SK-N-SH (cell line): ENCODE results near the gene HSPA12A. TPM values are rescaled to one million over a fixed set of nuclear protein-coding genes. Genes with fewer than 3 reads are reported as not detected.

Experiments
- CTCF ChIA-PET: fragments of 300-600, 350-600 bp; formaldehyde crosslinking; extraction: SDS; loops from one replicate; lab custom pipeline; 2021; lab: Yijun Ruan, JAX
- POLR2A ChIA-PET: fragments of 350-600 bp; sonication (Branson Sonifier 250); formaldehyde crosslinking; extraction: SDS; loops from one replicate; lab custom pipeline; 2020; ENCODE audit warnings: antibody characterized with exemption, inconsistent platforms; lab: Yijun Ruan, JAX
- DNase-seq: peaks from one replicate; pipeline ENCODE4 v3.0.0; 2012
- H2AFZ ChIP-seq: fragments of 200-600 bp; sonication (generic); 2 replicates; pipeline ENCODE4 v1.8.1; 2016; ENCODE audit warnings: antibody characterized with exemption, mild to moderate bottlenecking, low read depth
- H3F3A ChIP-seq: fragments of 200-600 bp; sonication (generic); replicated peaks from 2 replicates; pipeline ENCODE3; 2016; ENCODE audit warnings: antibody characterized with exemption, mild to moderate bottlenecking; ENCODE audit not compliant: insufficient read depth
- H3K27ac ChIP-seq, 2 experiments: fragments of 200-500 bp in 1 of 2; fragments of 200-600 bp in 1 of 2; sonication (Bioruptor generic) in 1 of 2; sonication (generic), shearing (Covaris generic) in 1 of 2; 2 replicates each; pipeline versions ENCODE4 v1.5.1 to v1.6.1; 2014 to 2016; ENCODE audit warnings: low read depth in 2 of 2, inconsistent platforms in 1 of 2, low read length in 1 of 2, mild to moderate bottlenecking in 1 of 2, mixed read lengths in 1 of 2
- H3K27me3 ChIP-seq: fragments of 200-600 bp; sonication (generic), shearing (Covaris generic); 2 replicates; pipeline ENCODE4 v1.6.1; 2016; ENCODE audit warnings: mixed run types; ENCODE audit not compliant: insufficient read depth
- H3K36me3 ChIP-seq, 2 experiments: fragments of 200-500 bp in 1 of 2; fragments of 200-600 bp in 1 of 2; sonication (Bioruptor generic) in 1 of 2; sonication (generic) in 1 of 2; replicated peaks in 1 of 2; 2 replicates each; pipeline versions ENCODE3 to v1.5.1; 2014 to 2016; ENCODE audit warnings: low read length in 1 of 2, mild to moderate bottlenecking in 1 of 2; ENCODE audit not compliant: insufficient read depth in 2 of 2, control insufficient read depth in 1 of 2
- H3K4me1 ChIP-seq, 2 experiments: fragments of 200-500 bp in 1 of 2; fragments of 200-600 bp in 1 of 2; sonication (Bioruptor generic) in 1 of 2; sonication (generic), shearing (Covaris generic) in 1 of 2; 2 replicates each; pipeline versions ENCODE4 v1.5.1 to v1.6.1; 2014 to 2016; ENCODE audit warnings: low read depth in 1 of 2, low read length in 1 of 2, mixed run types in 1 of 2; ENCODE audit not compliant: insufficient read depth in 2 of 2, control insufficient read depth in 1 of 2
- H3K4me2 ChIP-seq: fragments of 200-600 bp; sonication (generic), shearing (Covaris generic); 2 replicates; pipeline ENCODE4 v1.6.1; 2017; ENCODE audit warnings: mixed run types
- H3K4me3 ChIP-seq, 2 experiments: fragments of 200-500 bp in 1 of 2; fragments of 200-600 bp in 1 of 2; sonication (Bioruptor generic) in 1 of 2; sonication (generic), shearing (Covaris generic) in 1 of 2; 2 replicates each; pipeline versions ENCODE4 v1.5.1 to v1.8.1; 2014 to 2016; ENCODE audit warnings: low read depth in 2 of 2, inconsistent platforms in 1 of 2, low read length in 1 of 2, mild to moderate bottlenecking in 1 of 2, mixed read lengths in 1 of 2, moderate library complexity in 1 of 2
- H3K79me2 ChIP-seq: fragments of 200-600 bp; sonication (generic); 2 replicates; pipeline ENCODE4 v1.8.1; 2017; ENCODE audit warnings: mild to moderate bottlenecking; ENCODE audit not compliant: insufficient read depth
- H3K9ac ChIP-seq: fragments of 200-600 bp; sonication (generic); 2 replicates; pipeline ENCODE4 v1.6.1; 2017; ENCODE audit warnings: mixed run types
- H3K9me2 ChIP-seq: fragments of 200-600 bp; sonication (generic); 2 replicates; pipeline ENCODE4 v1.6.1; 2017; ENCODE audit warnings: mixed run types
- H3K9me3 ChIP-seq: fragments of 200-600 bp; sonication (generic); 2 replicates; pipeline ENCODE4 v1.6.1; 2017; ENCODE audit warnings: mixed run types, mild to moderate bottlenecking, moderate library complexity
- H4K20me1 ChIP-seq: fragments of 200-600 bp; sonication (generic); 2 replicates; pipeline ENCODE4 v1.6.1; 2017; ENCODE audit warnings: mild to moderate bottlenecking, mixed run types; ENCODE audit not compliant: insufficient read depth
- EP300 ChIP-seq, 2 experiments: IDR thresholded peaks; 2 replicates each; pipeline versions ENCODE4 v1.4.0 to v1.6.1; 2012; ENCODE audit warnings: borderline replicate concordance in 1 of 2, low read depth in 1 of 2, low read length in 1 of 2
- EZH2phosphoT487 ChIP-seq: fragments of 200-600 bp; sonication (generic); IDR thresholded peaks from 2 replicates; pipeline ENCODE4 v1.6.1; 2017; ENCODE audit warnings: low read depth, mixed run types, mild to moderate bottlenecking, antibody characterized with exemption, moderate library complexity, borderline replicate concordance
- FOSL2 ChIP-seq: IDR thresholded peaks from 2 replicates; pipeline ENCODE4 v1.4.0; 2012; ENCODE audit warnings: low read depth, mild to moderate bottlenecking, moderate library complexity, borderline replicate concordance
- GATA2 ChIP-seq: sonication (generic); formaldehyde crosslinking; IDR thresholded peaks from 2 replicates; pipeline ENCODE4 v1.5.0; 2020; ENCODE audit warnings: mild to moderate bottlenecking, missing genetic modification reagents
- JUND ChIP-seq: IDR thresholded peaks from 2 replicates; pipeline ENCODE4 v1.4.0; 2012
- MXI1 ChIP-seq: IDR thresholded peaks from 2 replicates; pipeline ENCODE4 v1.6.1; 2012; ENCODE audit warnings: mild to moderate bottlenecking, low read depth, low read length, improper control_type of control experiment
- POLR2AphosphoS5 ChIP-seq: IDR thresholded peaks from 2 replicates; pipeline ENCODE4 v1.6.1; 2012; ENCODE audit warnings: low read depth, low read length
- RCOR1 ChIP-seq: fragments of 150-350 bp; IDR thresholded peaks from 2 replicates; pipeline ENCODE4 v1.6.1; 2017; ENCODE audit warnings: antibody characterized with exemption, low read length
- RFX5 ChIP-seq: IDR thresholded peaks from 2 replicates; pipeline ENCODE4 v1.6.1; 2012; ENCODE audit warnings: mild to moderate bottlenecking, improper control_type of control experiment, low read length
- RXRA ChIP-seq: IDR thresholded peaks from 2 replicates; pipeline ENCODE4 v1.4.0; 2012; ENCODE audit warnings: low read depth, mild to moderate bottlenecking, borderline replicate concordance
- TAF1 ChIP-seq: IDR thresholded peaks from 2 replicates; pipeline ENCODE4 v1.6.1; 2012; ENCODE audit warnings: low read depth, mild to moderate bottlenecking, low read length, moderate library complexity, borderline replicate concordance
- TCF12 ChIP-seq: IDR thresholded peaks from 2 replicates; pipeline ENCODE4 v1.4.0; 2012
- WGBS: methylation state at CpG from one replicate; pipeline ENCODE4 v1.1.6; 2017; ENCODE audit warnings: low lambda C conversion rate; 5-methylcytosine and 5-hydroxymethylcytosine counted together
- polyA plus RNA-seq, 3 experiments: library from polyadenylated mRNA; depleted of rRNA; stranded (reverse); fragments of >200 nt; gene quantifications; 2 replicates each; pipeline ENCODE4 v1.2.3, GENCODE V29; 2012
- TF ChIP-seq, protein P1 (sequence below): IDR thresholded peaks from 2 replicates; pipeline ENCODE4 v1.4.0; 2012; ENCODE audit warnings: low read depth, borderline replicate concordance
- TF ChIP-seq, protein P2 (sequence below): fragments of 200-600 bp; sonication (generic); IDR thresholded peaks from 2 replicates; pipeline ENCODE4 v1.6.1; 2017; ENCODE audit warnings: antibody characterized with exemption, mild to moderate bottlenecking, moderate library complexity
- TF ChIP-seq, protein P3 (sequence below): IDR thresholded peaks from 2 replicates; pipeline ENCODE4; 2012
- TF ChIP-seq, protein P4 (sequence below): IDR thresholded peaks from 2 replicates; pipeline ENCODE4 v1.6.1; 2012; ENCODE audit warnings: mild to moderate bottlenecking, low read depth, low read length, moderate library complexity
- TF ChIP-seq, protein P5 (sequence below): IDR thresholded peaks from 2 replicates; pipeline ENCODE4 v1.4.0; 2012; ENCODE audit warnings: low read depth, borderline replicate concordance

The HSPA12A gene
- polyA plus RNA-seq, 1 of the 3 experiments (the other 2 are of a cell fraction): 2.9 TPM

DNA sequence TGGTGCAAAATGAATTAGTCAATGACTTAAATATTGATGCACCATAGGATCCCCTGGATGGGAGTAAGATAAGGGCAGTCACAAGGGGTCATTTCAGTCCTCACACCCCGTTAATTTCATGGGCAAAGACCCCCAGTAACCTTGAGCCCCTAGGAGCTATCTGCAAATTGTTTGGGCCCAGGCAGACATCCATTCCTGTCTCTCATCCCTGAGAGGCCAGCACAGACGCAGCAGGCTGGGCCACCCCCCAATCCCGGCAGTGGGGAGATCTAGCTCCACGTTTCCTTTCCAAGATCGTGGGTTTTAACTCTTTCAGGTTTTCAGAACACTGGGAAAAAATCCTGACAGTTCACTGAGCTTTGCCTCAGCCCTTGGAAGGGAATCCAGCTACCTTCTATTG is 81.5 kb downstream of the HSPA12A start:
- H3F3A ChIP-seq: no peaks in the 10 kb centered on the region
- H4K20me1 ChIP-seq: no peaks in the 10 kb centered on the region
- 43% methylated on average over 5 of the region's 5 CpGs for WGBS
- CTCF ChIA-PET: interaction anchor here (0.8 to 1.1 kb wide), 3 partner anchors 8 to 131 kb away, joined by 3 read pairs; no protein-coding TSS in a partner anchor
- no peaks in the 10 kb centered on the region for H3K79me2 ChIP-seq
- no peak for DNase-seq
- no peaks in the 10 kb centered on the region for H3K36me3 ChIP-seq
- no peaks in the 10 kb centered on the region for H3K9me3 ChIP-seq
- POLR2A ChIA-PET: no interaction called here
- H3K4me1 ChIP-seq: no peaks in the 10 kb centered on the region; a peak in 1 of 4 replicates
- TF ChIP-seq EZH2phosphoT487 (no peak), RCOR1 (no peak), RXRA (no peak), GATA2 (no peak), MXI1 (no peak), FOSL2 (no peak), POLR2AphosphoS5 (no peak), TAF1 (no peak), JUND (no peak), RFX5 (no peak), EP300 (IDR thresholded peaks at IDR 0.05; ENCODE audit: borderline replicate concordance in 1 of 2, low read depth in 1 of 2, low read length in 1 of 2) (no peak), TCF12 (no peak)
- TF ChIP-seq, protein P1, sequence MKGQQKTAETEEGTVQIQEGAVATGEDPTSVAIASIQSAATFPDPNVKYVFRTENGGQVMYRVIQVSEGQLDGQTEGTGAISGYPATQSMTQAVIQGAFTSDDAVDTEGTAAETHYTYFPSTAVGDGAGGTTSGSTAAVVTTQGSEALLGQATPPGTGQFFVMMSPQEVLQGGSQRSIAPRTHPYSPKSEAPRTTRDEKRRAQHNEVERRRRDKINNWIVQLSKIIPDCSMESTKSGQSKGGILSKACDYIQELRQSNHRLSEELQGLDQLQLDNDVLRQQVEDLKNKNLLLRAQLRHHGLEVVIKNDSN: no peak
- TF ChIP-seq, protein P2, sequence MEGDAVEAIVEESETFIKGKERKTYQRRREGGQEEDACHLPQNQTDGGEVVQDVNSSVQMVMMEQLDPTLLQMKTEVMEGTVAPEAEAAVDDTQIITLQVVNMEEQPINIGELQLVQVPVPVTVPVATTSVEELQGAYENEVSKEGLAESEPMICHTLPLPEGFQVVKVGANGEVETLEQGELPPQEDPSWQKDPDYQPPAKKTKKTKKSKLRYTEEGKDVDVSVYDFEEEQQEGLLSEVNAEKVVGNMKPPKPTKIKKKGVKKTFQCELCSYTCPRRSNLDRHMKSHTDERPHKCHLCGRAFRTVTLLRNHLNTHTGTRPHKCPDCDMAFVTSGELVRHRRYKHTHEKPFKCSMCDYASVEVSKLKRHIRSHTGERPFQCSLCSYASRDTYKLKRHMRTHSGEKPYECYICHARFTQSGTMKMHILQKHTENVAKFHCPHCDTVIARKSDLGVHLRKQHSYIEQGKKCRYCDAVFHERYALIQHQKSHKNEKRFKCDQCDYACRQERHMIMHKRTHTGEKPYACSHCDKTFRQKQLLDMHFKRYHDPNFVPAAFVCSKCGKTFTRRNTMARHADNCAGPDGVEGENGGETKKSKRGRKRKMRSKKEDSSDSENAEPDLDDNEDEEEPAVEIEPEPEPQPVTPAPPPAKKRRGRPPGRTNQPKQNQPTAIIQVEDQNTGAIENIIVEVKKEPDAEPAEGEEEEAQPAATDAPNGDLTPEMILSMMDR: no peak
- TF ChIP-seq, protein P3, sequence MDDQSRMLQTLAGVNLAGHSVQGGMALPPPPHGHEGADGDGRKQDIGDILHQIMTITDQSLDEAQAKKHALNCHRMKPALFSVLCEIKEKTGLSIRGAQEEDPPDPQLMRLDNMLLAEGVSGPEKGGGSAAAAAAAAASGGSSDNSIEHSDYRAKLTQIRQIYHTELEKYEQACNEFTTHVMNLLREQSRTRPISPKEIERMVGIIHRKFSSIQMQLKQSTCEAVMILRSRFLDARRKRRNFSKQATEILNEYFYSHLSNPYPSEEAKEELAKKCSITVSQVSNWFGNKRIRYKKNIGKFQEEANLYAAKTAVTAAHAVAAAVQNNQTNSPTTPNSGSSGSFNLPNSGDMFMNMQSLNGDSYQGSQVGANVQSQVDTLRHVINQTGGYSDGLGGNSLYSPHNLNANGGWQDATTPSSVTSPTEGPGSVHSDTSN: no peak
- TF ChIP-seq, protein P4, sequence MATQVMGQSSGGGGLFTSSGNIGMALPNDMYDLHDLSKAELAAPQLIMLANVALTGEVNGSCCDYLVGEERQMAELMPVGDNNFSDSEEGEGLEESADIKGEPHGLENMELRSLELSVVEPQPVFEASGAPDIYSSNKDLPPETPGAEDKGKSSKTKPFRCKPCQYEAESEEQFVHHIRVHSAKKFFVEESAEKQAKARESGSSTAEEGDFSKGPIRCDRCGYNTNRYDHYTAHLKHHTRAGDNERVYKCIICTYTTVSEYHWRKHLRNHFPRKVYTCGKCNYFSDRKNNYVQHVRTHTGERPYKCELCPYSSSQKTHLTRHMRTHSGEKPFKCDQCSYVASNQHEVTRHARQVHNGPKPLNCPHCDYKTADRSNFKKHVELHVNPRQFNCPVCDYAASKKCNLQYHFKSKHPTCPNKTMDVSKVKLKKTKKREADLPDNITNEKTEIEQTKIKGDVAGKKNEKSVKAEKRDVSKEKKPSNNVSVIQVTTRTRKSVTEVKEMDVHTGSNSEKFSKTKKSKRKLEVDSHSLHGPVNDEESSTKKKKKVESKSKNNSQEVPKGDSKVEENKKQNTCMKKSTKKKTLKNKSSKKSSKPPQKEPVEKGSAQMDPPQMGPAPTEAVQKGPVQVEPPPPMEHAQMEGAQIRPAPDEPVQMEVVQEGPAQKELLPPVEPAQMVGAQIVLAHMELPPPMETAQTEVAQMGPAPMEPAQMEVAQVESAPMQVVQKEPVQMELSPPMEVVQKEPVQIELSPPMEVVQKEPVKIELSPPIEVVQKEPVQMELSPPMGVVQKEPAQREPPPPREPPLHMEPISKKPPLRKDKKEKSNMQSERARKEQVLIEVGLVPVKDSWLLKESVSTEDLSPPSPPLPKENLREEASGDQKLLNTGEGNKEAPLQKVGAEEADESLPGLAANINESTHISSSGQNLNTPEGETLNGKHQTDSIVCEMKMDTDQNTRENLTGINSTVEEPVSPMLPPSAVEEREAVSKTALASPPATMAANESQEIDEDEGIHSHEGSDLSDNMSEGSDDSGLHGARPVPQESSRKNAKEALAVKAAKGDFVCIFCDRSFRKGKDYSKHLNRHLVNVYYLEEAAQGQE: no peak
- TF ChIP-seq, protein P5, sequence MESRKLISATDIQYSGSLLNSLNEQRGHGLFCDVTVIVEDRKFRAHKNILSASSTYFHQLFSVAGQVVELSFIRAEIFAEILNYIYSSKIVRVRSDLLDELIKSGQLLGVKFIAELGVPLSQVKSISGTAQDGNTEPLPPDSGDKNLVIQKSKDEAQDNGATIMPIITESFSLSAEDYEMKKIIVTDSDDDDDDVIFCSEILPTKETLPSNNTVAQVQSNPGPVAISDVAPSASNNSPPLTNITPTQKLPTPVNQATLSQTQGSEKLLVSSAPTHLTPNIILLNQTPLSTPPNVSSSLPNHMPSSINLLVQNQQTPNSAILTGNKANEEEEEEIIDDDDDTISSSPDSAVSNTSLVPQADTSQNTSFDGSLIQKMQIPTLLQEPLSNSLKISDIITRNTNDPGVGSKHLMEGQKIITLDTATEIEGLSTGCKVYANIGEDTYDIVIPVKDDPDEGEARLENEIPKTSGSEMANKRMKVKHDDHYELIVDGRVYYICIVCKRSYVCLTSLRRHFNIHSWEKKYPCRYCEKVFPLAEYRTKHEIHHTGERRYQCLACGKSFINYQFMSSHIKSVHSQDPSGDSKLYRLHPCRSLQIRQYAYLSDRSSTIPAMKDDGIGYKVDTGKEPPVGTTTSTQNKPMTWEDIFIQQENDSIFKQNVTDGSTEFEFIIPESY: no peak
- H3K4me3 ChIP-seq: no peak overlapping the region
- no peaks in the 10 kb centered on the region; the same call in 1 of the 2 replicates for H3K27me3 ChIP-seq
- no peaks in the 10 kb centered on the region for H3K9me2 ChIP-seq
- no peak overlapping the region for H3K9ac ChIP-seq
- H2AFZ ChIP-seq: no peak overlapping the region
- H3K27ac ChIP-seq: no peak overlapping the region
- no peak overlapping the region for H3K4me2 ChIP-seq
